ENCODE data around the gene CMSS1.

The CMSS1 gene

GRCh38 chr3:100003609-100004503 lies 186.2 kb downstream of the CMSS1 start:
- no peak for DNase-seq

GRCh38 chr3:100004931-100005330 lies 187.3 kb downstream of the CMSS1 start:
- no peak for DNase-seq

GRCh38 chr3:100005665-100006393 lies 188.2 kb downstream of the CMSS1 start:
- DNase-seq = no peak

- DNase-seq = no peak
These were observed 189.1 kb downstream of the CMSS1 start for GRCh38 chr3:100006570-100007271.

- no peak for DNase-seq
These were observed 189.7 kb downstream of the CMSS1 start for GRCh38 chr3:100007313-100007712.

GRCh38 chr3:100008081-100008698 lies 190.5 kb downstream of the CMSS1 start:
- no peak for DNase-seq

- no peak for DNase-seq
These were observed 191.8 kb downstream of the CMSS1 start for GRCh38 chr3:100009276-100010086.

GRCh38 chr3:100010087-100010417 lies 192.4 kb downstream of the CMSS1 start:
- DNase-seq = no peak

- no peak for DNase-seq
These were observed 201.1 kb downstream of the CMSS1 start for GRCh38 chr3:100018806-100019205.

GRCh38 chr3:100019719-100020118 lies 202.1 kb downstream of the CMSS1 start:
- DNase-seq = no peak

GRCh38 chr3:100020876-100021644 lies 203.4 kb downstream of the CMSS1 start:
- no peak for DNase-seq

- DNase-seq = no peak
These were observed 204.8 kb downstream of the CMSS1 start for GRCh38 chr3:100022506-100022905.

- DNase-seq = no peak
These were observed 205.5 kb downstream of the CMSS1 start for GRCh38 chr3:100023150-100023549.

GRCh38 chr3:100023595-100023994 lies 205.9 kb downstream of the CMSS1 start:
- no peak for DNase-seq

- no peak for DNase-seq
These were observed 207.1 kb downstream of the CMSS1 start for GRCh38 chr3:100024520-100025303.

- no peak for DNase-seq
These were observed 209.7 kb downstream of the CMSS1 start for GRCh38 chr3:100027321-100027720.

GRCh38 chr3:100029052-100029451 lies 211.4 kb downstream of the CMSS1 start:
- DNase-seq = no peak

GRCh38 chr3:100029689-100030088 lies 212.0 kb downstream of the CMSS1 start:
- peak; percentile 58 for DNase-seq

GRCh38 chr3:100030346-100030745 lies 212.7 kb downstream of the CMSS1 start:
- peak; percentile 33 for DNase-seq

GRCh38 chr3:100030914-100031425 lies 213.3 kb downstream of the CMSS1 start:
- DNase-seq = no peak

Measured in activated CD4-positive, alpha-beta T cell treated with anti-CD3 and anti-CD28 coated beads, Interleukin-2, Interleukin-6, amounts not matched to agents 100 ng/mL and 50 ng/mL, durations not matched to agents 16 hours and 8 hours (primary cell).